Rectal smooth muscle tissue (tissue), 1 donor: ENCODE measurements around the gene SYMPK.
"Not testable (repeated sequence)": the region's sequence is repeated elsewhere in the genome, so short reads cannot be mapped to it uniquely, and the experiment has no call there.

Source experiments
- H3K27ac ChIP-seq: one replicate; pipeline ENCODE4 v1.7.0; 2013; ENCODE audit warnings: low read depth, low read length, inconsistent platforms
- H3K27me3 ChIP-seq: one replicate; pipeline ENCODE4 v1.7.0; 2013; ENCODE audit warnings: low read length; ENCODE audit not compliant: control insufficient read depth, insufficient read depth
- H3K36me3 ChIP-seq: one replicate; pipeline ENCODE4 v1.7.0; 2013; ENCODE audit warnings: low read length; ENCODE audit not compliant: control insufficient read depth, insufficient read depth
- H3K4me1 ChIP-seq: one replicate; pipeline ENCODE4 v1.7.0; 2013; ENCODE audit warnings: low read length; ENCODE audit not compliant: control insufficient read depth, insufficient read depth
- H3K4me3 ChIP-seq: one replicate; pipeline ENCODE4 v1.7.0; 2013; ENCODE audit warnings: low read length
- H3K9ac ChIP-seq: one replicate; pipeline ENCODE4 v1.7.0; 2013; ENCODE audit warnings: low read length

The SYMPK gene

GRCh38 chr19:45872095-45872919, 9.4 kb upstream of the SYMPK start:
- Histone ChIP-seq H3K4me1 (no peaks in the 10 kb centered on the region), H3K27me3 (peaks cover 3% of the 10 kb centered on the region), H3K36me3 (no peaks in the 10 kb centered on the region), H3K9ac (no peak overlapping the region), H3K4me3 (no peak overlapping the region), H3K27ac (no peak overlapping the region)

- no peaks in the 10 kb centered on the region for H3K4me1 ChIP-seq
- no peak overlapping the region for H3K9ac ChIP-seq
- no peaks in the 10 kb centered on the region for H3K27me3 ChIP-seq
- no peaks in the 10 kb centered on the region for H3K36me3 ChIP-seq
- no peak overlapping the region for H3K4me3 ChIP-seq
- no peak overlapping the region for H3K27ac ChIP-seq
These were observed 7.9 kb upstream of the SYMPK start for GRCh38 chr19:45870798-45871197.

- H3K36me3 ChIP-seq, H3K27me3 ChIP-seq, H3K27ac ChIP-seq, H3K9ac ChIP-seq, H3K4me1 ChIP-seq: not testable (repeated sequence)
- H3K4me3 ChIP-seq: peak overlapping the region; percentile 52
These were observed 4.3 kb upstream of the SYMPK start for GRCh38 chr19:45867241-45867640.

- H3K4me1 ChIP-seq: peaks cover 3% of the 10 kb centered on the region
- peak overlapping the region; percentile 3 for H3K9ac ChIP-seq
- H3K36me3 ChIP-seq: no peaks in the 10 kb centered on the region
- H3K27me3 ChIP-seq: peaks cover 3% of the 10 kb centered on the region
- H3K4me3 ChIP-seq: peak overlapping the region; percentile 52
- H3K27ac ChIP-seq: no peak overlapping the region
These were observed 3.6 kb upstream of the SYMPK start for GRCh38 chr19:45866400-45867176.

GRCh38 chr19:45865269-45865948, 2.5 kb upstream of the SYMPK start:
- Histone ChIP-seq H3K4me3 (peak overlapping the region; percentile 66), H3K9ac (no peak overlapping the region), H3K27me3 (peaks cover 3% of the 10 kb centered on the region), H3K27ac (no peak overlapping the region), H3K4me1 (peaks cover 3% of the 10 kb centered on the region), H3K36me3 (no peaks in the 10 kb centered on the region)

GRCh38 chr19:45864629-45865082, 1.7 kb upstream of the SYMPK start:
- H3K9ac ChIP-seq: peak overlapping the region; percentile 17
- no peak overlapping the region for H3K27ac ChIP-seq
- H3K36me3 ChIP-seq: peaks cover 2% of the 10 kb centered on the region
- peak overlapping the region; percentile 66 for H3K4me3 ChIP-seq
- peaks cover 3% of the 10 kb centered on the region for H3K4me1 ChIP-seq
- peaks cover 3% of the 10 kb centered on the region for H3K27me3 ChIP-seq

- Histone ChIP-seq H3K36me3 (peaks cover 4% of the 10 kb centered on the region), H3K4me3 (peak within 1 kb of the TSS; percentile 79), H3K27ac (no peak within 1 kb of the TSS), H3K27me3 (peaks cover 3% of the 10 kb centered on the region), H3K9ac (peak within 1 kb of the TSS; percentile 49), H3K4me1 (peaks cover 3% of the 10 kb centered on the region)
These were observed 1.1 kb upstream of the SYMPK start, which contains the start of gene FOXA3 for GRCh38 chr19:45863840-45864628. Gene FOXA3 (plus strand): TSS chr19:45864326. CDS start chr19:45864457, 131 bp downstream.

- peaks cover 3% of the 10 kb centered on the region for H3K27me3 ChIP-seq
- no peak overlapping the region for H3K27ac ChIP-seq
- H3K9ac ChIP-seq: no peak overlapping the region
- H3K4me3 ChIP-seq: peak overlapping the region; percentile 79
- peaks cover 4% of the 10 kb centered on the region for H3K36me3 ChIP-seq
- peaks cover 3% of the 10 kb centered on the region for H3K4me1 ChIP-seq
These were observed 440 bp upstream of the SYMPK start for GRCh38 chr19:45863335-45863839.

- Histone ChIP-seq H3K36me3 (peaks cover 4% of the 10 kb centered on the region), H3K27ac (peak overlapping the region; percentile 74)
These were observed 730 bp downstream of the SYMPK start for GRCh38 chr19:45862271-45862563.

GRCh38 chr19:45860359-45861259, 2.3 kb downstream of the SYMPK start:
- Histone ChIP-seq H3K4me1 (peaks cover 3% of the 10 kb centered on the region), H3K27ac (no peak overlapping the region), H3K4me3 (no peak overlapping the region), H3K27me3 (peaks cover 3% of the 10 kb centered on the region), H3K36me3 (peaks cover 4% of the 10 kb centered on the region), H3K9ac (no peak overlapping the region)

More at GRCh38 chr19:45862271-45862563, 730 bp downstream of the SYMPK start:
- peak overlapping the region; percentile 86 for H3K4me3 ChIP-seq
- no peak overlapping the region for H3K9ac ChIP-seq
- H3K4me1 ChIP-seq: peaks cover 3% of the 10 kb centered on the region
- H3K27me3 ChIP-seq: peaks cover 3% of the 10 kb centered on the region
